DND-41 (cell line): ENCODE results near the gene TRAIP.
A peak's percentile ranks its signal among the peaks of the same experiment; 100 is the strongest.

Experiments used
- ATAC-seq: fragments of 200-7000 bp; cut with Tn5 transposase; 3 replicates; pipeline ENCODE4 v1.9.1; 2021; ENCODE audit warnings: low read depth; ENCODE audit not compliant: insufficient read depth
- DNase-seq: peaks from one replicate; pipeline ENCODE4 v3.0.0-alpha.2; 2020
- H2AFZ ChIP-seq: 2 replicates; pipeline ENCODE4 v1.6.0; 2012; ENCODE audit warnings: low read depth, low read length
- H3K27ac ChIP-seq: 2 replicates; pipeline ENCODE4 v1.5.1; 2012; ENCODE audit warnings: low read length, inconsistent platforms
- H3K27me3 ChIP-seq: fragments of 200-600 bp; sonication (generic); 2 replicates; pipeline ENCODE4 v1.6.0; 2012; ENCODE audit warnings: low read length, mild to moderate bottlenecking, inconsistent platforms; ENCODE audit not compliant: insufficient read depth, poor library complexity
- H3K36me3 ChIP-seq: 2 replicates; pipeline ENCODE4 v1.5.1; 2012; ENCODE audit warnings: low read length, inconsistent platforms; ENCODE audit not compliant: insufficient read depth
- H3K4me1 ChIP-seq: 2 replicates; pipeline ENCODE4 v1.5.1; 2012; ENCODE audit warnings: mild to moderate bottlenecking, low read length; ENCODE audit not compliant: insufficient read depth
- H3K4me2 ChIP-seq: 2 replicates; pipeline ENCODE4 v1.6.0; 2012; ENCODE audit warnings: mild to moderate bottlenecking, moderate library complexity, low read length, inconsistent platforms; ENCODE audit not compliant: insufficient read depth
- H3K4me3 ChIP-seq, 2 experiments: fragments of 200-600 bp in 1 of 2; shearing (Covaris generic) in 1 of 2; 2 replicates each; pipeline ENCODE4 v1.5.1; 2012 to 2016; ENCODE audit warnings: inconsistent platforms in 2 of 2, low read length in 2 of 2, mild to moderate bottlenecking in 2 of 2, low read depth in 1 of 2, moderate library complexity in 1 of 2
- H3K79me2 ChIP-seq: 2 replicates; pipeline ENCODE4 v1.6.0; 2012; ENCODE audit warnings: low read length, inconsistent platforms; ENCODE audit not compliant: insufficient read depth
- H3K9ac ChIP-seq: 2 replicates; pipeline ENCODE4 v1.6.0; 2012; ENCODE audit warnings: low read depth, mild to moderate bottlenecking, inconsistent platforms, low read length, moderate library complexity
- H3K9me3 ChIP-seq: 2 replicates; pipeline ENCODE4 v1.5.1; 2012; ENCODE audit warnings: low read length, moderate library complexity, mild to moderate bottlenecking, inconsistent platforms; ENCODE audit not compliant: insufficient read depth, severe bottlenecking
- H4K20me1 ChIP-seq: 2 replicates; pipeline ENCODE4 v1.6.0; 2012; ENCODE audit warnings: low read length; ENCODE audit not compliant: insufficient read depth
- EZH2 ChIP-seq: IDR thresholded peaks from 3 replicates; pipeline ENCODE4 v1.6.1; 2012; ENCODE audit warnings: borderline replicate concordance, low read depth, mild to moderate bottlenecking, moderate library complexity, low read length, inconsistent platforms; ENCODE audit not compliant: severe bottlenecking
- TF ChIP-seq, protein P1 (sequence below): IDR thresholded peaks from 2 replicates; pipeline ENCODE4 v1.5.1; 2012; ENCODE audit warnings: borderline replicate concordance, low read length, moderate library complexity, mild to moderate bottlenecking; ENCODE audit not compliant: poor library complexity, severe bottlenecking; ENCODE audit errors: extremely low read depth

Gene TRAIP

DNA sequence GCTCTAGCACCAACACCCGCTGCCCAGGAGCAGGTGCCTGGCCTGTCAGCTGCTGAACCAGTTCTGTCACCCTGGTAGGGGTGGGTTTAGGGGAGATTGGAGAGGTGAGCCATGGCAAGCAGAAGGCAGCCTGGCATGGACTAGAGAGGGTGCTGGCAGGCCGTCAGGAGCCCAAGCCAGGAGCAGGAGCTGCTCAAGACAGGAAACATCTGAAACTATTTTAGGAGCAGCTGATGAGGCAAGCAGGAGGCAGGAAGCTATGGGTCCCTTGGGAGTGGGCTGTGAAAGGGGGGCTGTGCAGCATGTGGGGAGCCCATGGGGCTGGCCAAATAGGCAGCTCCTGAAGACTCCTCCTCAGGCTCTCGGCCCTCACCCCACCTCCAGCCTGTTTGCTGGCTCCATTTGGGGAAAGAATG lies 51.0 kb downstream of the TRAIP start:
- peaks cover 6% of the 10 kb centered on the region for H3K36me3 ChIP-seq
- TF ChIP-seq, protein P1, sequence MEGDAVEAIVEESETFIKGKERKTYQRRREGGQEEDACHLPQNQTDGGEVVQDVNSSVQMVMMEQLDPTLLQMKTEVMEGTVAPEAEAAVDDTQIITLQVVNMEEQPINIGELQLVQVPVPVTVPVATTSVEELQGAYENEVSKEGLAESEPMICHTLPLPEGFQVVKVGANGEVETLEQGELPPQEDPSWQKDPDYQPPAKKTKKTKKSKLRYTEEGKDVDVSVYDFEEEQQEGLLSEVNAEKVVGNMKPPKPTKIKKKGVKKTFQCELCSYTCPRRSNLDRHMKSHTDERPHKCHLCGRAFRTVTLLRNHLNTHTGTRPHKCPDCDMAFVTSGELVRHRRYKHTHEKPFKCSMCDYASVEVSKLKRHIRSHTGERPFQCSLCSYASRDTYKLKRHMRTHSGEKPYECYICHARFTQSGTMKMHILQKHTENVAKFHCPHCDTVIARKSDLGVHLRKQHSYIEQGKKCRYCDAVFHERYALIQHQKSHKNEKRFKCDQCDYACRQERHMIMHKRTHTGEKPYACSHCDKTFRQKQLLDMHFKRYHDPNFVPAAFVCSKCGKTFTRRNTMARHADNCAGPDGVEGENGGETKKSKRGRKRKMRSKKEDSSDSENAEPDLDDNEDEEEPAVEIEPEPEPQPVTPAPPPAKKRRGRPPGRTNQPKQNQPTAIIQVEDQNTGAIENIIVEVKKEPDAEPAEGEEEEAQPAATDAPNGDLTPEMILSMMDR = no peak
- no peak for TF ChIP-seq EZH2
- H3K27ac ChIP-seq = peak overlapping the region; percentile 52
- no peak overlapping the region for H3K4me3 ChIP-seq
- H3K27me3 ChIP-seq = peaks cover 21% of the 10 kb centered on the region
- ATAC-seq = peak; percentile 16; the same call in 2 of the 3 replicates
- peak; percentile 66 for DNase-seq
- H4K20me1 ChIP-seq = peaks cover 16% of the 10 kb centered on the region
- peak overlapping the region; percentile 33 for H3K4me2 ChIP-seq
- no peaks in the 10 kb centered on the region for H3K9me3 ChIP-seq
- no peak overlapping the region for H2AFZ ChIP-seq
- peaks cover 57% of the 10 kb centered on the region for H3K4me1 ChIP-seq
- H3K79me2 ChIP-seq = no peaks in the 10 kb centered on the region
- H3K9ac ChIP-seq = 0 out of 2 replicates have a peak overlapping the region, but pooled peaks have one; percentile 26

DNA sequence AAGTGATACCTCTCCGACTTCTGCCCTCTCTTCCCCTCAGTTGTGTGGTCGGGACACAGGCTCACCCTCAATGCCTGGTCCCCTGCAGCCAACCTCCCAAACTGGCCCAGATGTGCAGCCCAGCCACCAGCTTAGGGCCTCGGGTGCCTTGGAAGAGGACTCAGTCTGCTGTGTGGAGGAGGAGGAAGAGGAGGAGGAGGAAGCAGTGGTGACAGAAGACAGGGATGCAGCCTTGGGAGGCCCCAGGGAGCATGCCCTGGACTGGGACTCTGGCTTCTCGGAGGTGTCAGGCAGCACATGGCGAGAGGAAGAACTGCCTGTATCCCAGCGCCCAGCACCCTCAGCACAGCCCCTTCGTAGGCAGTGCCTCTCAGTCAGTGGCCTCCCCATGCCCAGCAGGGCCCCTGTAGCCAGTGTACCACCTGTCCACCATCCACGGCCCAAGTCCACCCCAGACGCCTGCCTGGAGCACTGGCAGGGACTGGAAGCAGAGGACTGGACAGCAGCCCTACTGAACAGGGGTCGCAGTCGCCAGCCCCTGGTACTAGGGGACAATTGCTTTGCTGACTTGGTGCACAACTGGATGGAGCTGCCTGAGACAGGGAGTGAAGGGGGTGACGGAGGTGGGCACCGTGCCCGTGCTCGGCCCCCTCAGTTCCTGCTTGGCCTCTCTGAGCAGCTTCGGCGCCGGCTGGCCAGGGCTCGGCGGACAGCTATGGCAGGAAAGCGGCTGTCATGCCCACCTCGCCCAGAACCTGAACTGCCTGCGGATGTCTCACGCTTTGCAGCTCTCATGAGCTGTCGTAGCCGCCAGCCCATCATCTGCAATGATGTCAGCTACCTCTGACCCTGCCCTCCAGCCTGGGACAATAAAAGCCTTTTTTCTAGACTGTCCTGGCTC lies 52.0 kb downstream of the TRAIP start:
- peak overlapping the region; percentile 59; the same call in 1 of the 2 replicates for H3K9ac ChIP-seq
- H3K27me3 ChIP-seq = peaks cover 21% of the 10 kb centered on the region
- no peak overlapping the region for H2AFZ ChIP-seq
- DNase-seq = no peak
- H4K20me1 ChIP-seq = peaks cover 16% of the 10 kb centered on the region
- no peaks in the 10 kb centered on the region for H3K9me3 ChIP-seq
- no peaks in the 10 kb centered on the region for H3K36me3 ChIP-seq
- H3K27ac ChIP-seq = no peak overlapping the region
- H3K79me2 ChIP-seq = no peaks in the 10 kb centered on the region
- no peak for TF ChIP-seq EZH2
- TF ChIP-seq, protein P1 = no peak
- H3K4me2 ChIP-seq = peak overlapping the region; percentile 100
- peak overlapping the region in 1 of 2 experiments; percentile 98; a peak in 2 of 4 replicates for H3K4me3 ChIP-seq
- no peak for ATAC-seq
- H3K4me1 ChIP-seq = peaks cover 57% of the 10 kb centered on the region

DNA sequence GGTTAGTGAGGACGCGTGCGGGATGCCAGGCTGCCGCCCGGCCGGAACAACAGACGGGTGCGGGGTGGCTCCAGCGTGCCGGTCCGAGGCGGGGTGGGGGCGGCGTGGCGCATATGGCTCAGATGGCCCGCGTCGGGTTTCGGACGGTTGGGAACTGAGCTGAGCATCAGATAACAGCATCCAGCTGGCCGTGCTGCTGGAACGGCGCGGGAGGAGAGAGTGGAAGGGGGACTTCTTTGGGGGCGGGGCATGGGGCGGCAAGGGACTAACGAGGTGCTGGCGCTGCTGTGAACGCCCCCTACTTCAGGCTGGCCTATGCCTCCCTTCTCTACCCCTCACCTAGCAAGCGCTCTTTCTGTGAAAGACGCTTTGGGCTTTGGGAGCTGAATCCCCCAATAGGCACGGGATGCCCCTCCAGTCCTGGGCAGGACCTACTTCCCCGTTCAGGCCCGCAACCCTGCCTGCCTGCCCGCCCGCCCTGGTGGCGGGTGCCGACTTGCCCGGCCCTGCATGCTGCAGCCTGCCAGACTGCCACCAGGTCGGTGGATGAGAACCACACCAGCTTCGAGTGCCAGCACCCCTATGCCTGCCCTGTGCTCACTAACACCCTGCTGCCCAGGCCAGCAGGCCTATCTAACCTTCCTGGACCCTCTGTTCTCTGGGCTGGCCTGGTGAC lies 52.8 kb downstream of the TRAIP start:
- H3K9me3 ChIP-seq = no peaks in the 10 kb centered on the region
- H3K27ac ChIP-seq = no peak overlapping the region
- H3K9ac ChIP-seq = peak overlapping the region; percentile 59
- peak overlapping the region; percentile 100 for H3K4me2 ChIP-seq
- H3K4me1 ChIP-seq = peaks cover 57% of the 10 kb centered on the region
- no peaks in the 10 kb centered on the region for H3K79me2 ChIP-seq
- peaks cover 18% of the 10 kb centered on the region for H4K20me1 ChIP-seq
- DNase-seq (peak; percentile 47), ATAC-seq (peak; percentile 11; the same call in 2 of the 3 replicates)
- TF ChIP-seq, protein P1 = no peak
- TF ChIP-seq EZH2 = peak; percentile 72
- H3K4me3 ChIP-seq = peak overlapping the region; percentile 40 to 98; a peak in 3 of 4 replicates
- peaks cover 21% of the 10 kb centered on the region for H3K27me3 ChIP-seq
- H2AFZ ChIP-seq = peak overlapping the region; percentile 100
- H3K36me3 ChIP-seq = no peaks in the 10 kb centered on the region
